WTC11 (cell line): Measurements from ENCODE around the gene EBPL. TPM values are rescaled to one million over a fixed set of nuclear protein-coding genes. Genes with fewer than 3 reads are reported as not detected.

Experiments
- ATAC-seq: fragments of 200-7000 bp; cut with Tn5 transposase; 2 replicates; pipeline ENCODE4 v1.10.0; 2021; ENCODE audit warnings: mild to moderate bottlenecking, moderate library complexity
- CTCF ChIA-PET: fragments of 300-600 bp; sonication (Branson Sonifier 250); formaldehyde crosslinking; loops from one replicate; lab custom pipeline; 2021; ENCODE audit warnings: antibody characterized with exemption; lab: Charles Lee
- POLR2A ChIA-PET: fragments of 350-600 bp; sonication (Branson Sonifier 250); formaldehyde crosslinking; loops from one replicate; lab custom pipeline; 2021; ENCODE audit warnings: antibody characterized with exemption; lab: Charles Lee
- DNase-seq: peaks from one replicate; pipeline ENCODE4 v3.0.0; 2021; ENCODE audit warnings: low spot score
- H3K27ac Mint-ChIP-seq: 2 replicates; pipeline ENCODE4 v1.8.0; 2021; ENCODE audit warnings: mixed read lengths
- H3K27me3 Mint-ChIP-seq: 2 replicates; pipeline ENCODE4 v1.8.0; 2021; ENCODE audit warnings: low read depth, mild to moderate bottlenecking, moderate library complexity, mixed read lengths
- H3K36me3 Mint-ChIP-seq: 2 replicates; pipeline ENCODE4 v1.8.0; 2021; ENCODE audit warnings: mixed read lengths
- H3K4me1 Mint-ChIP-seq: 2 replicates; pipeline ENCODE4 v1.8.0; 2022; ENCODE audit warnings: mixed read lengths
- H3K4me3 Mint-ChIP-seq: 2 replicates; pipeline ENCODE4 v1.8.0; 2021; ENCODE audit warnings: mild to moderate bottlenecking, moderate library complexity, mixed read lengths
- H3K9me3 Mint-ChIP-seq: 2 replicates; pipeline ENCODE4 v1.8.0; 2021; ENCODE audit warnings: mixed read lengths
- AFF4 ChIP-seq: sonication (generic); formaldehyde crosslinking; IDR thresholded peaks from 2 replicates; pipeline ENCODE4 v1.8.1; 2023; ENCODE audit warnings: mild to moderate bottlenecking, missing genetic modification reagents, borderline replicate concordance
- AR ChIP-seq: fragments of 250-450 bp; sonication (Bioruptor Pico); IDR thresholded peaks from 2 replicates; pipeline ENCODE4 v1.9.0; 2021; ENCODE audit warnings: mild to moderate bottlenecking
- ATF6 ChIP-seq: sonication (generic); formaldehyde crosslinking; IDR thresholded peaks from 2 replicates; pipeline ENCODE4 v1.8.1; 2023; ENCODE audit warnings: mild to moderate bottlenecking, missing genetic modification reagents
- CTCF ChIP-seq: fragments of 200-600 bp; IDR thresholded peaks from 2 replicates; pipeline ENCODE4 v1.8.0; 2022; ENCODE audit warnings: antibody characterized with exemption
- E2F1 ChIP-seq: sonication (generic); formaldehyde crosslinking; IDR thresholded peaks from 2 replicates; pipeline ENCODE4 v1.8.0; 2022; ENCODE audit warnings: mild to moderate bottlenecking, missing genetic modification reagents
- ELF4 ChIP-seq: sonication (generic); formaldehyde crosslinking; IDR thresholded peaks from 2 replicates; pipeline ENCODE4 v1.8.1; 2022; ENCODE audit warnings: low read depth, mild to moderate bottlenecking, moderate library complexity, missing genetic modification reagents
- ESRRA ChIP-seq: sonication (generic); formaldehyde crosslinking; IDR thresholded peaks from 2 replicates; pipeline ENCODE4 v1.8.1; 2022; ENCODE audit warnings: mild to moderate bottlenecking, missing genetic modification reagents, borderline replicate concordance
- ETV6 ChIP-seq: sonication (generic); formaldehyde crosslinking; IDR thresholded peaks from 2 replicates; pipeline ENCODE4 v1.8.1; 2022; ENCODE audit warnings: mild to moderate bottlenecking, missing genetic modification reagents
- FOXP1 ChIP-seq: sonication (generic); formaldehyde crosslinking; IDR thresholded peaks from 2 replicates; pipeline ENCODE4 v1.8.0; 2022; ENCODE audit warnings: missing genetic modification reagents, mild to moderate bottlenecking, moderate library complexity, borderline replicate concordance
- FOXP4 ChIP-seq: sonication (generic); formaldehyde crosslinking; IDR thresholded peaks from 2 replicates; pipeline ENCODE4 v1.8.0; 2022; ENCODE audit warnings: mild to moderate bottlenecking, missing genetic modification reagents
- MYBL2 ChIP-seq: sonication (generic); formaldehyde crosslinking; IDR thresholded peaks from 2 replicates; pipeline ENCODE4 v1.8.1; 2023; ENCODE audit warnings: mild to moderate bottlenecking, moderate library complexity, missing genetic modification reagents
- NFE2L1 ChIP-seq: sonication (generic); formaldehyde crosslinking; IDR thresholded peaks from 2 replicates; pipeline ENCODE4 v1.8.1; 2023; ENCODE audit warnings: missing genetic modification reagents
- RORB ChIP-seq: fragments of 250-450 bp; sonication (Bioruptor Pico); IDR thresholded peaks from 2 replicates; pipeline ENCODE4 v1.9.0; 2021; ENCODE audit warnings: mild to moderate bottlenecking
- ZNF232 ChIP-seq: sonication (generic); formaldehyde crosslinking; IDR thresholded peaks from 2 replicates; pipeline ENCODE4 v1.8.0; 2022; ENCODE audit warnings: mild to moderate bottlenecking, missing genetic modification reagents
- ZNF263 ChIP-seq: sonication (generic); formaldehyde crosslinking; IDR thresholded peaks from 2 replicates; pipeline ENCODE4 v1.8.1; 2022; ENCODE audit warnings: low read depth, mild to moderate bottlenecking, moderate library complexity, missing genetic modification reagents
- ZNF281 ChIP-seq: sonication (generic); formaldehyde crosslinking; IDR thresholded peaks from 2 replicates; pipeline ENCODE4 v1.8.0; 2023; ENCODE audit warnings: mild to moderate bottlenecking, missing genetic modification reagents
- ZNF512 ChIP-seq: sonication (generic); formaldehyde crosslinking; IDR thresholded peaks from 2 replicates; pipeline ENCODE4 v1.8.1; 2022; ENCODE audit warnings: missing genetic modification reagents, borderline replicate concordance
- total RNA-seq: library from RNA; stranded (reverse); gene quantifications from 3 replicates; pipeline ENCODE4 v1.2.3, GENCODE V29; 2021

EBPL gene
- total RNA-seq, 1 experiment from 2014 or later, result 92.5 TPM

GRCh38 chr13:49681842-49682435, 9.3 kb downstream of the EBPL start:
- Mint-ChIP-seq H3K36me3 (peaks cover 60% of the 10 kb centered on the region), H3K27me3 (no peaks in the 10 kb centered on the region; the same call in 1 of the 2 replicates), H3K4me3 (no peak overlapping the region), H3K4me1 (peaks cover 10% of the 10 kb centered on the region; the same call in 1 of the 2 replicates), H3K27ac (no peak overlapping the region), H3K9me3 (peaks cover 27% of the 10 kb centered on the region)
- DNase-seq (no peak), ATAC-seq (no peak)
- CTCF ChIA-PET, result interaction anchor here (1.9 kb wide), 1 partner anchor 12 kb away, joined by 4 read pairs; no protein-coding TSS in a partner anchor
- POLR2A ChIA-PET, result interaction anchor here (0.5 kb wide), 1 partner anchor 1080 kb away, joined by 6 read pairs; no protein-coding TSS in a partner anchor
- TF ChIP-seq AFF4 (no peak), ATF6 (CRISPR knock-in tag) (no peak), ZNF281 (no peak), E2F1 (no peak), ZNF263 (CRISPR knock-in tag) (no peak), ELF4 (no peak), ZNF232 (no peak), ETV6 (no peak), FOXP1 (no peak), ESRRA (CRISPR knock-in tag) (no peak), MYBL2 (CRISPR knock-in tag) (no peak), CTCF (no peak), NFE2L1 (CRISPR knock-in tag) (no peak), ZNF512 (CRISPR knock-in tag) (no peak), AR (CRISPR knock-in tag) (no peak), FOXP4 (no peak), RORB (CRISPR knock-in tag) (no peak)
